ENCODE data around the gene GNAT2. TPM values are rescaled to one million over a fixed set of nuclear protein-coding genes. Genes with fewer than 3 reads are reported as not detected.

The GNAT2 gene
- total RNA-seq (2022; extraction: Qiagen RNA extraction) = 0.09 TPM in 1 of 5 replicates, not detected in the others

GRCh38 chr1:109619576-109620400 lies at the start of gene GNAT2, which contains the start of gene AMPD2:
GNAT2 (minus strand) TSS chr1:109619616; CDS start chr1:109612870, 6,746 bp downstream.
AMPD2 (plus strand) TSS chr1:109619837; CDS start chr1:109621176, 1,339 bp downstream.

GRCh38 chr1:109667452-109668122 lies 48.2 kb upstream of the GNAT2 start, which contains the start of gene GSTM2:
GSTM2 (plus strand) TSS chr1:109668057; CDS start chr1:109668116, 59 bp downstream.

GRCh38 chr1:109655615-109656519 lies 36.5 kb upstream of the GNAT2 start, which contains the start of gene GSTM4:
GSTM4 (plus strand) TSS chr1:109656099; CDS start chr1:109656390, 291 bp downstream.

Other genes starting within 250 kb of the GNAT2 start
- 3.1 to 4.5 TPM (median 3.3 TPM) in 5 replicates for gene SORT1, start 221.7 kb downstream of the GNAT2 start, total RNA-seq (2022; extraction: Qiagen RNA extraction)
- 101 to 118 TPM (median 107 TPM) in 5 replicates for gene PSMA5, start 193.2 kb downstream of the GNAT2 start, total RNA-seq (2022; extraction: Qiagen RNA extraction)
- 0.09 to 0.23 TPM (median 0.14 TPM) in 5 replicates for gene SYPL2, start 153.1 kb downstream of the GNAT2 start, total RNA-seq (2022; extraction: Qiagen RNA extraction)
- gene ATXN7L2, start 135.7 kb downstream of the GNAT2 start, total RNA-seq (2022; extraction: Qiagen RNA extraction) = 1.8 to 3.4 TPM (median 2.3 TPM) in 5 replicates
- 3.8 to 5.8 TPM (median 4.6 TPM) in 5 replicates for gene CYB561D1, start 125.5 kb downstream of the GNAT2 start, total RNA-seq (2022; extraction: Qiagen RNA extraction)
- 0.84 to 1.3 TPM (median 1.2 TPM) in 5 replicates for gene AMIGO1, start 109.9 kb downstream of the GNAT2 start, total RNA-seq (2022; extraction: Qiagen RNA extraction)
- gene GPR61, start 79.7 kb downstream of the GNAT2 start, total RNA-seq (2022; extraction: Qiagen RNA extraction) = not detected in 5 replicates
- 4.5 to 5.8 TPM (median 5.0 TPM) in 5 replicates for gene GNAI3, start 71.0 kb downstream of the GNAT2 start, total RNA-seq (2022; extraction: Qiagen RNA extraction)
- gene AMPD2, start 221 bp upstream of the GNAT2 start, total RNA-seq (2022; extraction: Qiagen RNA extraction) = 23.5 to 31.8 TPM (median 26.6 TPM) in 5 replicates
- 8.7 to 10.2 TPM (median 9.7 TPM) in 5 replicates for gene GSTM4, start 36.5 kb upstream of the GNAT2 start, total RNA-seq (2022; extraction: Qiagen RNA extraction)
- 3.6 to 4.3 TPM (median 3.7 TPM) in 5 replicates for gene GSTM2, start 48.4 kb upstream of the GNAT2 start, total RNA-seq (2022; extraction: Qiagen RNA extraction)
- not detected in 5 replicates for gene GSTM1, start 68.2 kb upstream of the GNAT2 start, total RNA-seq (2022; extraction: Qiagen RNA extraction)
- gene GSTM5, start 92.6 kb upstream of the GNAT2 start, total RNA-seq (2022; extraction: Qiagen RNA extraction) = not detected in 5 replicates
- gene GSTM3, start 121.4 kb upstream of the GNAT2 start, total RNA-seq (2022; extraction: Qiagen RNA extraction) = 20.8 to 28.3 TPM (median 24.3 TPM) in 5 replicates
- gene EPS8L3, start 144.3 kb upstream of the GNAT2 start, total RNA-seq (2022; extraction: Qiagen RNA extraction) = 0.82 to 1.5 TPM (median 1.1 TPM) in 5 replicates